Tongue (tissue), 2 donors: Measurements from ENCODE around the gene ZFP92. TPM values are rescaled to one million over a fixed set of nuclear protein-coding genes. Genes with fewer than 3 reads are reported as not detected.
A peak's percentile ranks its signal among the peaks of the same experiment; 100 is the strongest.

Source experiments
- DNase-seq: peaks from one replicate; pipeline ENCODE4 v3.0.0-alpha.2; 2015
- total RNA-seq: library from RNA; depleted of rRNA; stranded (reverse); fragments of >200 nt; gene quantifications from one replicate; pipeline ENCODE4 v1.2.3, GENCODE V29; 2014

ZFP92 gene
- total RNA-seq, 1 donor from 2014 or later: 1.4 TPM

GRCh38 chrX:153440556-153441135 lies 29.4 kb downstream of the ZFP92 start:
- no peak for DNase-seq

- no peak for DNase-seq
These were observed 30.0 kb downstream of the ZFP92 start for GRCh38 chrX:153441296-153441695.

DNA sequence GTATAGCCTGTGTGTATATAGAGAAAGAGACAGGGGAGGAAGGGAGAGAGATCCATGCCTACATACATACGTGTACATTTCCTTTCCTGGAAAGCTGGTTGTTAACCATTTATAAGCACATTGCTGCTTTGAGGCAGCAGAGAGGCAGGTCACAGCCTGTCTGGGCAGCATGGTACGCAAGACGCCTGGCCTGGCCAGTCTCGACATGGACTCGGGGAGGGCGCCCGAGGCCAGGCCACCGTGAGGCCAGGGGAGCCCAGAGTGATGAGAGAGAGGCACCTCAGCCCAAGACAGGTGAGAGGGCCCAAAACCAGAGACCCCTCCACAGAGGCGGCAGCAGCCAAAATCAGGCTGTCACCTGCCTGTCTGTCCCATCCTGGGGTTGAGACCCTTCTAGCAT lies 30.7 kb downstream of the ZFP92 start:
- DNase-seq: no peak

DNA sequence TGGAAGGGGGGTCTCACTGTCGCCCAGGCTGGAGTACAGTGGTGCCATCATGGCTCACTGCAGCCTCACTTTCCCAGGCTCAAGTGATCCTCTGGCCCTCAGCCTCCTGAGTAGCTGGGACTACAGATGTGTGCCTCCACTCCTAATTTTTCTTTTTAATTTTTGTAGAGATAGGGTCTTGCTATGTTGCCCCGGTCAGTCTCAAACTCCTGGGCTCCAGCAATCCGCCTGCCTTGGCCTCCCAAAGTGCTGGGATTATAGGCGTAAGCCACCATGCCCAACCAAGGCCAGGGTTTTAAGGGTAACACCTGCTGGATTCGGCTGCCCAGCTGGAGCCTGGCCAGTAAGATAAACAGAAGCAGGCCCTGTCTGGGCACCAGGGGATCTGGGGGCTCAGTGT lies 31.2 kb downstream of the ZFP92 start:
- no peak for DNase-seq

- DNase-seq: no peak
These were observed 32.4 kb downstream of the ZFP92 start for GRCh38 chrX:153443476-153444332.

GRCh38 chrX:153444333-153445011 lies 33.2 kb downstream of the ZFP92 start:
- DNase-seq: no peak

- DNase-seq: no peak
These were observed 34.0 kb downstream of the ZFP92 start for GRCh38 chrX:153445106-153445855.

DNA sequence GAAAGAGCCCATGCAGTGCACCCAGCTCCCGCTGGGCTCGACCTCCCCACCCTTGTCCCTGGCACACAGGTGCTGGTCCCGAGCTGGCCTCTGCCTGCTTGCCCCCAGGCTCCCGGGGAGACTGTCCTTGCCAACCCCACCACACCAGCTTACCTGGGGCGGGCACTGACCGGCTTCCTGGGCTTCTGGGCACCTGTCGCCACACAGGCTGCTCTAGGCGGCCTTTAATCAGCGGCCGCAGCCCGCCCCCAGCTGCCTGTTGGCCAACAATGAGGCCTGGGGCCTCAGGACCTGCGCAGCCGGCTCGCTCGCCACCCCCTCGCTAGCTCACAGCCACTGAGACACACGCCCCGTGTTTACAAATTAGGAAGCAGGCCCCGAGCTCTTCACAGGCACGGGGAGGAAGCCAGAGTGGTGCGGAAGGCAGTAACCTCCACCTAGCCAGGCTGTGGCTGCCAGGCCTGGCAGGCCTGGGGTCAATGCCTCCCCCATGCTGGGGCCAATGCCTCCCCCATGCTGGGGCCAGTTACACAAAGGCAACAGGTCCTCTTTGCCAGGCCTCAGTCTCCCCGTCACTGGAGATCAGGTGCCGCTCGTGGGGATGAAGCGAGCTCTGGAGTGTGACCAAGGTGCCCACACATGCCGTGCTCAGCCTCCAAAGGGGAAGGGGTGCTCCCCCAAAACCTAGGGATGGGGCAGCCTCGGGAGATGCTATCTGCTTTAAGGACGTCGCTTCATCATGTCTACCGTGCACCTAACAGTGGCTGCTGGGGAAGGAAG lies 34.8 kb downstream of the ZFP92 start, which contains the start of gene TREX2:
Gene TREX2, minus strand, starts transcription at position 201 of the 780 bp plus-strand sequence. CDS start 626 bp downstream, outside the sequence.
- no peak for DNase-seq

DNA sequence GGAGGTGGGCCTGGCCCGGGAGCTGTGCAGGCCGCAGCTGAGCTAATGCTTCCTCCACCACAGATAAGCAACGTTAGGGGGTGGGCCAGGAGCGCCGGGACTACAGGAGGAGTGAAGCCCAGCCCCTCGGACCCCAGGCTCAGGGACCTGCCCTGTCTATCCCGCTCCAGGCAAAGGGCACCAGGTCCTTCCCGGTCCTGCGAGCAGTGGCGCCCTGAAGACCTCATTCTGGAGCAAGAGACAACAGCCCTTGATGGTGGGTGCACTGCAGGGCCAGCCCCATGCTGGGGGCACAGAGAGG lies 35.3 kb downstream of the ZFP92 start:
- DNase-seq: no peak

GRCh38 chrX:153446950-153447580 lies 35.8 kb downstream of the ZFP92 start:
- no peak for DNase-seq

- DNase-seq: no peak
These were observed 36.3 kb downstream of the ZFP92 start for GRCh38 chrX:153447581-153447960.

DNA sequence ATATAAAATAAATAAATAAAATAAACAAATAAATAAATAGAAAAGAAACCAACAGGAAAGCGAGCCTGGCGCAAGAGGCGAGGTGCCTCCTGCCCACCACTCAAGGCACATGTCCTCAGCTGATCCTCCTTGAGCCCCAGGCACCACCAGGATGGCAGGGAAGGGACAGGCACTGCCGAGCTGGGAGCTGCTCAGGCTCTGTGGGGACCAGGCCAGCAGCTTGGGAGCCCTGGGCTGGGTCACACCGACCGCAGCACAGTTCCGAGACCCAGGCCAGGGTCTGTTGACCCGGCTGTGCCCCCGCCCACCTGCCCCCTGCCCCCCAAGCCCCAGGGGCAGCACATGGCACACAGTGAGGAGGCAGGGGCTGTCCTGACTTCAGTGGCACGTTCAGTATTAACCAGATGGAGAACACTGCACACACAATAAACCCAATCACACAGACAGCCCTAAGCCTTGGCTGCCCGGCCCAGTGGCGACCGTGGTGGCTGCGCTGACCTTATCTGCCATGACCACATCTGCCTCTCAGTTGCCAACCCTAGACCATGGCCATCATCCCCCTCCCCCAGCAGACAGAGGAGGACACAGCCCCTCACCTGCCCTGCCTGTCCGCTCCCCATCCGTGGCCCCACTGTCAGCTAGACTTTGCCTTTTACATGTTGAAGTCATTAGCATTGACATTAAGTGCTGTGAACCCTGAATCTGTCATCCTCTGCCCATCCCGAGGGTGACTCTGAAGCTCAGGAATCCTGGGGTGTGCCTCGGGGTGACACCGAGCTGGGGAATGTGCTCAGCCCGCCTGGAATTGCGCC lies 37.5 kb downstream of the ZFP92 start:
- DNase-seq: no peak

DNA sequence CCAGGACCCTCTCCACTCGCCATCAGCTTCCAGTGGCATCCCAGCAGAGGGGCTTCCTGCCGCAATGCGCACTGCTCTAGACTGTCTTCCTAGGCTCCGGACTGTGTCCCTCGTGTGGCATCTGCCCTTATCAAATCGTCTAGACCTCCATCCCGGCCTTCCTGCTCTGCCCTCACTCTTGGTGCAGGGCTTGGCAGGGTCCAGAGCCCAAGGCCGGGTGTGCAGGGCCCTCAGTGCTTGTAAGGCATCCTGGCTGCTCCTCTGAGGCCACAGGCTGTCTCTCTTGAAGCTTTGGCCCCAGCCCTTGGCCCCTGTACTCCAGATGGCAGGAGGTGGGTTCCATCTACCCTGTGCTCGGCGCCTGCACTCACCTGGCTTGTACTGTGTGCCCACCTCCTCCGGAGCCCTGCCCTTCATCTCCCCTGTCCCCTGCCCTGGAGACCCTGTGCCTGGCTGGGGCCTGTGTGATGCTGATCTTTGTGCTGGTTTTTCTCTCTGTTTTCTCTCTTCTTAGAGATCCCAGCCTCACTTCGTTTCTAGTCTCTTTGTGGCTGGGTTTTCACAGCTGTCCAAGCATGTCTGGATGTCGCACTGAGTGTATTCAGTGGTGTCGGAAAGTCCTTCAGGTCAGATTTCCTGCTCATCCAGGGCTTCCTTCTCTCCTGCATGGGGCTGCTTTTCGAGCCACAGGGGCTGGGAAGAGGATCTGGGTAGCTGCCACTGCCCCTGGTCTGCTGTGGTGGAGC lies 38.3 kb downstream of the ZFP92 start:
- DNase-seq: no peak

DNA sequence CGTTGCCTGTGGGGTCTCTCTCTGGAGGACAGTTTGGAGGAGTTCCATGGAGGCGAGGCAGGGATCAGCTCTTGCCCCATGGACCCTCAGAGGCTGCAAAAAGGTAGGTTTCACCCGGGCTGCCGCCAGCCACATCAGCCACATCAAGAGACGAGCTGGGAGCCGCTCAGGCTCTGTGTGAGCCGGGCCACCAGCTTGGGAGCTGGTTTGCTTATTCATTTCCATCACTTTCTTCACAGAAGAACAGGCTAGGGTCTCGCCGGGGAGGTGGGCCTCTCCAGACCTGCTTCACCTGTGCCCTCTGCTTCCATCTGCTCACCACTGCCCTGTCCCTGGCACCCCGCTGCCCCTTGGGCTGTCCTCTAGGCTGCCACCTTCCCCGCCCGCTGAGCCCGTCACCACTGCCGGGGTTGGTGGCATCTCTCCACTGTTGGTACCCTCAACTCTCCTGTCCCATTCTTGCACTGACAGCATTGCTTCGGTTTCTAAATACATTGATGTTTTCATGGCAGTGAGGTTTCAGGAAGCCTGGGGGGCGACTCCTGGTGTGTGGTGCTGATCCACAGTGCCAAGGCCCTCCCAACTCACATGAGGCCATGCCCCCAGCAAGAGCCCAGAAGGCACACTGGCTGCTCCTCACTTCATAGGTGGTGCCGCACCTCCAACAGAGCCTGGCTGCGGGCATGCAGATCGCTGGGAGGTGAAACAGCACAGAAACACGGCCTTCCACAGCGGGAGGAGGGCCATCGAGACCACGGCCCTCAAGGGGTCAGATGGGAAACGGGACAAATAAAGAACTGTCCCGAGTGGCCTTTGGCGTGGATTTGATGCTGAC lies 39.1 kb downstream of the ZFP92 start:
- no peak for DNase-seq

- DNase-seq: no peak
These were observed 39.6 kb downstream of the ZFP92 start for GRCh38 chrX:153450949-153451277.

DNA sequence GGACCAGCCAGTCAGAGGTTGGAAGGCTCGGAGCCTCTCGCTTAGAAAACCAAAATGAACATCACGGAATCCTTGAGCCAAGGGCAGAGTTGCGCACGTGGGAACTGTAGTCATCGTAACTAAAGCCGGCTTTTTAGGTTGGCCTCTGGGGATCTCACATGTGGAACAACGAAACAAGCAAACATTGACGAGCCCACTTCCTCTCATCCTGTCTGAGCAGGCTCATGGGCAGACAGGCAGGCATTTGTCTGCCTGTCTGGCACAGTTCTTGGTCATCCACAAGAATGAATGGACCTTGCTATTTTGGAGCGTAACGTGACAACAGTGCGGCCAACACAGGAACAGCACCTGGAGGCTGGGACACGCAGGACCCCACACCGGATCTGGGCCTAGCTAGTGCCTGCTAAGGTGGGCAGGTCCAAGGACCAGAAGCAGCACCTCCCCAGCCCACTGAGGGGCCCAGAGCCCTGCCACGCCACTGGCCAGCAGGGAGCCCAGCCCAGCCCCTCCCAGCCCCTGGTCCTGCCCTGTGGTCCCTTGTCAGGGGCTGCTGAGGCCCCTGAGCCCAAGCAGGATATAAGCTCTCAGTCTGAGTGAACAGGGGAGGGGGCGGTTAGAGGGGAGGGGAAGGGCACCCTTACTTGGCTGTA lies 43.8 kb downstream of the ZFP92 start:
- no peak for DNase-seq

GRCh38 chrX:153455571-153455970 lies 44.3 kb downstream of the ZFP92 start:
- no peak for DNase-seq

DNA sequence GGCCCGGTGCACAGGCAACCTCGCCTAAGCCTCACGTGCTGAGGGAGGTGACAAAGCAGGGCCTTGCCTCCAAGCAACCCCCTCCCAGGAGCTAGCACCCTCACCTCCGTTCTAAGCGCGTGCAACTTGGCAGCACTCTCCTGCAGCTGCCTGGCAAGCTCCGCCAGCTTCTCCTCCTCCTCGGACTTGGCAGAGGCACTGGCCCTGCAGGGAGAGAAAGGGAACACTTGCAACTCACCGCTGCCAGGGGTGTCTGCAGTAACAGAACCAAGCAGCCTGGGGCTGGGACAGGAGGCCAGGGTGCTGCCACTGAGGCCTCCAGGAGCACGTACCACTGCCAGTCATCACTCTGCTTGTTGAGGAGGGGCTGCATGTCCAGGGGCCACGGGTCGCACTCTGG lies 44.9 kb downstream of the ZFP92 start:
- DNase-seq: peak; percentile 71
